HepG2 (cell line): ENCODE results near the gene MMP24OS. TPM values are rescaled to one million over a fixed set of nuclear protein-coding genes. Genes with fewer than 3 reads are reported as not detected.

Experiments
- GABPA ChIP-seq, 2 experiments: IDR thresholded peaks; 2 replicates each; pipeline ENCODE4 v1.6.1; 2011 to 2016; ENCODE audit warnings: low read depth in 2 of 2, low read length in 1 of 2, missing biosample characterization in 1 of 2, missing genetic modification characterization in 1 of 2
- HNRNPK ChIP-seq: fragments of 200-400 bp; formaldehyde crosslinking; IDR thresholded peaks from 2 replicates; pipeline ENCODE4 v1.6.1; 2018; ENCODE audit warnings: low read length, low read depth, moderate library complexity, mild to moderate bottlenecking; ENCODE audit not compliant: poor library complexity, severe bottlenecking
- MYNN ChIP-seq: sonication (generic); formaldehyde crosslinking; IDR thresholded peaks from 2 replicates; pipeline ENCODE4 v1.4.0; 2020; ENCODE audit warnings: mild to moderate bottlenecking, low read depth, missing genetic modification reagents
- ZNF264 ChIP-seq: sonication (generic); formaldehyde crosslinking; IDR thresholded peaks from 2 replicates; pipeline ENCODE4 v1.4.0; 2020; ENCODE audit warnings: missing genetic modification reagents
- polyA plus RNA-seq, 8 experiments: library from polyadenylated mRNA; depleted of rRNA in 3 of 8; stranded (reverse) in 7 of 8; unstranded in 1 of 8; fragments of >200 nt; fragmentation: Illumina TruSeq in 4 of 8; extraction: Trizol in 4 of 8; gene quantifications; 2 replicates each; pipeline versions ENCODE4 v1.2.1 to v1.2.3, GENCODE V29; 2011 to 2016; ENCODE audit warnings: low read depth in 4 of 8, missing spikeins in 1 of 8, mixed read lengths in 1 of 8; ENCODE audit not compliant: insufficient read depth in 1 of 8
- total RNA-seq, 5 experiments: library from RNA; depleted of rRNA; stranded (reverse); fragments of >200 nt; fragmentation: Illumina TruSeq; extraction: Trizol; gene quantifications; 2 replicates each; pipeline ENCODE4 v1.2.3, GENCODE V29; 2016; ENCODE audit warnings: low read depth in 1 of 5
- TF ChIP-seq, protein P1 (sequence below): sonication (generic); formaldehyde crosslinking; IDR thresholded peaks from 2 replicates; pipeline ENCODE4 v1.4.0; 2020; ENCODE audit warnings: low read depth, missing genetic modification reagents
- TF ChIP-seq, protein P2 (sequence below), 2 experiments: fragments of 450-650 bp in 1 of 2; sonication (generic) in 1 of 2; formaldehyde crosslinking in 1 of 2; IDR thresholded peaks; 2 replicates each; pipeline versions ENCODE4 v1.6.1 to v1.8.0; 2016 to 2022; ENCODE audit warnings: antibody characterized with exemption in 1 of 2, mild to moderate bottlenecking in 1 of 2, missing genetic modification reagents in 1 of 2
- TF ChIP-seq, protein P3 (sequence below): IDR thresholded peaks from 2 replicates; pipeline ENCODE4 v1.6.1; 2016; ENCODE audit warnings: low read depth
- TF ChIP-seq, protein P4 (sequence below): sonication (generic); formaldehyde crosslinking; IDR thresholded peaks from 2 replicates; pipeline ENCODE4 v1.5.0; 2020; ENCODE audit warnings: missing genetic modification reagents, mild to moderate bottlenecking, borderline replicate concordance

MMP24OS gene
- total and polyA plus RNA-seq, 2 of the 13 experiments (the other 11 are each of a cell fraction or from before 2014, with no cell fraction given), result 6.0 to 8.5 TPM

DNA sequence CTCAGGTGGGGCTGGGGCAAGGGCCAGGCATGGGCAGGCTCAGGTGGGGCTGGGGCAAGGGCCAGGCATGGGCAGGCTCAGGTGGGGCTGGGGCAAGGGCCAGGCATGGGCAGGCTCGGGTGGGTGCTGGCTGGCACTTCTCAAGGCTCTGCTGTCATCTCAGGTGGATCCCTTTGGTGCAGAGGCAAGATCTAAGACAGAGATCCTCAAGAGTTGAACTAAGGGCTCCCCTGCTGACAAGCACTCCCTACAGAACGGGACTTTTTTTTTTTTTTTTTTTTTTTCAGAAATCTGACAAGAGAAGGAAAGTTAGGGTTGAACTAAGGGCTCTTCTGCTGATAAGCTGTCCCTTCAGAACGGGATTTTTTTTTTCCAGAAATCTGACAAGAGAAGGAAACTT lies 24.9 kb downstream of the MMP24OS start (continued):
- TF ChIP-seq, protein P1, sequence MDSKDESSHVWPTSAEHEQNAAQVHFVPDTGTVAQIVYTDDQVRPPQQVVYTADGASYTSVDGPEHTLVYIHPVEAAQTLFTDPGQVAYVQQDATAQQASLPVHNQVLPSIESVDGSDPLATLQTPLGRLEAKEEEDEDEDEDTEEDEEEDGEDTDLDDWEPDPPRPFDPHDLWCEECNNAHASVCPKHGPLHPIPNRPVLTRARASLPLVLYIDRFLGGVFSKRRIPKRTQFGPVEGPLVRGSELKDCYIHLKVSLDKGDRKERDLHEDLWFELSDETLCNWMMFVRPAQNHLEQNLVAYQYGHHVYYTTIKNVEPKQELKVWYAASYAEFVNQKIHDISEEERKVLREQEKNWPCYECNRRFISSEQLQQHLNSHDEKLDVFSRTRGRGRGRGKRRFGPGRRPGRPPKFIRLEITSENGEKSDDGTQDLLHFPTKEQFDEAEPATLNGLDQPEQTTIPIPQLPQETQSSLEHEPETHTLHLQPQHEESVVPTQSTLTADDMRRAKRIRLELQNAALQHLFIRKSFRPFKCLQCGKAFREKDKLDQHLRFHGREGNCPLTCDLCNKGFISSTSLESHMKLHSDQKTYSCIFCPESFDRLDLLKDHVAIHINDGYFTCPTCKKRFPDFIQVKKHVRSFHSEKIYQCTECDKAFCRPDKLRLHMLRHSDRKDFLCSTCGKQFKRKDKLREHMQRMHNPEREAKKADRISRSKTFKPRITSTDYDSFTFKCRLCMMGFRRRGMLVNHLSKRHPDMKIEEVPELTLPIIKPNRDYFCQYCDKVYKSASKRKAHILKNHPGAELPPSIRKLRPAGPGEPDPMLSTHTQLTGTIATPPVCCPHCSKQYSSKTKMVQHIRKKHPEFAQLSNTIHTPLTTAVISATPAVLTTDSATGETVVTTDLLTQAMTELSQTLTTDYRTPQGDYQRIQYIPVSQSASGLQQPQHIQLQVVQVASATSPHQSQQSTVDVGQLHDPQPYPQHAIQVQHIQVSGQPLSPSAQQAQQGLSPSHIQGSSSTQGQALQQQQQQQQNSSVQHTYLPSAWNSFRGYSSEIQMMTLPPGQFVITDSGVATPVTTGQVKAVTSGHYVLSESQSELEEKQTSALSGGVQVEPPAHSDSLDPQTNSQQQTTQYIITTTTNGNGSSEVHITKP, result no peak
- no peak for TF ChIP-seq GABPA (IDR thresholded peaks at IDR 0.05; ENCODE audit: low read depth, low read length)
- no peak for TF ChIP-seq GABPA (CRISPR knock-in tag; IDR thresholded peaks at IDR 0.05; ENCODE audit: low read depth)
- TF ChIP-seq, protein P2, sequence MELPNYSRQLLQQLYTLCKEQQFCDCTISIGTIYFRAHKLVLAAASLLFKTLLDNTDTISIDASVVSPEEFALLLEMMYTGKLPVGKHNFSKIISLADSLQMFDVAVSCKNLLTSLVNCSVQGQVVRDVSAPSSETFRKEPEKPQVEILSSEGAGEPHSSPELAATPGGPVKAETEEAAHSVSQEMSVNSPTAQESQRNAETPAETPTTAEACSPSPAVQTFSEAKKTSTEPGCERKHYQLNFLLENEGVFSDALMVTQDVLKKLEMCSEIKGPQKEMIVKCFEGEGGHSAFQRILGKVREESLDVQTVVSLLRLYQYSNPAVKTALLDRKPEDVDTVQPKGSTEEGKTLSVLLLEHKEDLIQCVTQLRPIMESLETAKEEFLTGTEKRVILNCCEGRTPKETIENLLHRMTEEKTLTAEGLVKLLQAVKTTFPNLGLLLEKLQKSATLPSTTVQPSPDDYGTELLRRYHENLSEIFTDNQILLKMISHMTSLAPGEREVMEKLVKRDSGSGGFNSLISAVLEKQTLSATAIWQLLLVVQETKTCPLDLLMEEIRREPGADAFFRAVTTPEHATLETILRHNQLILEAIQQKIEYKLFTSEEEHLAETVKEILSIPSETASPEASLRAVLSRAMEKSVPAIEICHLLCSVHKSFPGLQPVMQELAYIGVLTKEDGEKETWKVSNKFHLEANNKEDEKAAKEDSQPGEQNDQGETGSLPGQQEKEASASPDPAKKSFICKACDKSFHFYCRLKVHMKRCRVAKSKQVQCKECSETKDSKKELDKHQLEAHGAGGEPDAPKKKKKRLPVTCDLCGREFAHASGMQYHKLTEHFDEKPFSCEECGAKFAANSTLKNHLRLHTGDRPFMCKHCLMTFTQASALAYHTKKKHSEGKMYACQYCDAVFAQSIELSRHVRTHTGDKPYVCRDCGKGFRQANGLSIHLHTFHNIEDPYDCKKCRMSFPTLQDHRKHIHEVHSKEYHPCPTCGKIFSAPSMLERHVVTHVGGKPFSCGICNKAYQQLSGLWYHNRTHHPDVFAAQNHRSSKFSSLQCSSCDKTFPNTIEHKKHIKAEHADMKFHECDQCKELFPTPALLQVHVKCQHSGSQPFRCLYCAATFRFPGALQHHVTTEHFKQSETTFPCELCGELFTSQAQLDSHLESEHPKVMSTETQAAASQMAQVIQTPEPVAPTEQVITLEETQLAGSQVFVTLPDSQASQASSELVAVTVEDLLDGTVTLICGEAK (IDR thresholded peaks at IDR 0.05), result no peak
- TF ChIP-seq, protein P2 (CRISPR knock-in tag; IDR thresholded peaks at IDR 0.05), result no peak
- TF ChIP-seq, protein P3, sequence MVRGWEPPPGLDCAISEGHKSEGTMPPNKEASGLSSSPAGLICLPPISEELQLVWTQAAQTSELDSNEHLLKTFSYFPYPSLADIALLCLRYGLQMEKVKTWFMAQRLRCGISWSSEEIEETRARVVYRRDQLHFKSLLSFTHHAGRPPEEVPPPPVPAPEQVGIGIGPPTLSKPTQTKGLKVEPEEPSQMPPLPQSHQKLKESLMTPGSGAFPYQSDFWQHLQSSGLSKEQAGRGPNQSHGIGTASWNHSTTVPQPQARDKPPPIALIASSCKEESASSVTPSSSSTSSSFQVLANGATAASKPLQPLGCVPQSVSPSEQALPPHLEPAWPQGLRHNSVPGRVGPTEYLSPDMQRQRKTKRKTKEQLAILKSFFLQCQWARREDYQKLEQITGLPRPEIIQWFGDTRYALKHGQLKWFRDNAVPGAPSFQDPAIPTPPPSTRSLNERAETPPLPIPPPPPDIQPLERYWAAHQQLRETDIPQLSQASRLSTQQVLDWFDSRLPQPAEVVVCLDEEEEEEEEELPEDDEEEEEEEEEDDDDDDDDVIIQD (CRISPR knock-in tag), result no peak
- TF ChIP-seq, protein P4, sequence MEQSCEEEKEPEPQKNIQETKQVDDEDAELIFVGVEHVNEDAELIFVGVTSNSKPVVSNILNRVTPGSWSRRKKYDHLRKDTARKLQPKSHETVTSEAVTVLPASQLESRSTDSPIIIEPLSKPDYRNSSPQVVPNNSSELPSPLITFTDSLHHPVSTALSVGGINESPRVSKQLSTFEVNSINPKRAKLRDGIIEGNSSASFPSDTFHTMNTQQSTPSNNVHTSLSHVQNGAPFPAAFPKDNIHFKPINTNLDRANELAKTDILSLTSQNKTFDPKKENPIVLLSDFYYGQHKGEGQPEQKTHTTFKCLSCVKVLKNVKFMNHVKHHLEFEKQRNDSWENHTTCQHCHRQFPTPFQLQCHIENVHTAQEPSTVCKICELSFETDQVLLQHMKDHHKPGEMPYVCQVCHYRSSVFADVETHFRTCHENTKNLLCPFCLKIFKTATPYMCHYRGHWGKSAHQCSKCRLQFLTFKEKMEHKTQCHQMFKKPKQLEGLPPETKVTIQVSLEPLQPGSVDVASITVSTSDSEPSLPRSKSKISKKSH (CRISPR knock-in tag), result no peak
- no peak for TF ChIP-seq ZNF264
- TF ChIP-seq HNRNPK, result no peak
- no peak for TF ChIP-seq MYNN
- TF ChIP-seq, all 625 proteins: peak for 0
